DOHH2 (cell line): ENCODE measurements around the gene CDK17.

ENCODE experiments used
- H3F3A ChIP-seq: fragments of 200-600 bp; sonication (generic), shearing (Covaris generic); 2 replicates; pipeline ENCODE4 v1.6.0; 2016; ENCODE audit warnings: antibody characterized with exemption, mild to moderate bottlenecking; ENCODE audit not compliant: control insufficient read depth, insufficient read depth
- H3K27ac ChIP-seq: fragments of 200-600 bp; sonication (generic); 2 replicates; pipeline ENCODE4 v1.5.1; 2014; ENCODE audit warnings: low read depth, mild to moderate bottlenecking, low read length, moderate library complexity
- H3K27me3 ChIP-seq: fragments of 200-600 bp; sonication (generic); 2 replicates; pipeline ENCODE4 v1.6.1; 2014; ENCODE audit warnings: mild to moderate bottlenecking, low read length, mixed read lengths; ENCODE audit not compliant: control insufficient read depth
- H3K36me3 ChIP-seq: fragments of 200-600 bp; sonication (generic); 2 replicates; pipeline ENCODE4 v1.6.1; 2014; ENCODE audit warnings: mild to moderate bottlenecking, low read length, moderate library complexity, mixed read lengths; ENCODE audit not compliant: control insufficient read depth
- H3K4me1 ChIP-seq: fragments of 200-600 bp; sonication (generic); 2 replicates; pipeline ENCODE4 v1.6.1; 2014; ENCODE audit warnings: mild to moderate bottlenecking, low read length, mixed read lengths; ENCODE audit not compliant: control insufficient read depth
- H3K4me2 ChIP-seq: fragments of 200-600 bp; sonication (generic); 2 replicates; pipeline ENCODE4 v1.6.0; 2014; ENCODE audit warnings: mild to moderate bottlenecking, low read length, moderate library complexity
- H3K4me3 ChIP-seq: fragments of 200-600 bp; sonication (generic); 2 replicates; pipeline ENCODE4 v1.5.1; 2014; ENCODE audit warnings: mild to moderate bottlenecking, low read length, mixed read lengths
- H3K79me2 ChIP-seq: fragments of 200-600 bp; sonication (generic); 2 replicates; pipeline ENCODE4 v1.6.1; 2014; ENCODE audit warnings: mild to moderate bottlenecking, low read length, mixed read lengths; ENCODE audit not compliant: control insufficient read depth
- H3K9me2 ChIP-seq: fragments of 200-600 bp; sonication (generic); replicated peaks from 2 replicates; pipeline ENCODE4 v1.6.1; 2014; ENCODE audit warnings: mild to moderate bottlenecking, low read length, mixed read lengths; ENCODE audit not compliant: control insufficient read depth
- H3K9me3 ChIP-seq: fragments of 200-600 bp; sonication (generic); 2 replicates; pipeline ENCODE4 v1.6.1; 2014; ENCODE audit warnings: antibody characterized with exemption, low read length, mixed read lengths; ENCODE audit not compliant: control insufficient read depth, insufficient read depth
- H4K20me1 ChIP-seq: fragments of 200-600 bp; sonication (generic); 2 replicates; pipeline ENCODE4 v1.6.0; 2014; ENCODE audit warnings: low read depth, mild to moderate bottlenecking, antibody characterized with exemption, low read length, moderate library complexity; ENCODE audit not compliant: control insufficient read depth, insufficient read depth
- EZH2phosphoT487 ChIP-seq: fragments of 200-600 bp; sonication (generic); IDR thresholded peaks from 2 replicates; pipeline ENCODE4 v1.6.1; 2017; ENCODE audit warnings: borderline replicate concordance, mild to moderate bottlenecking, antibody characterized with exemption, low read length, moderate library complexity, mixed read lengths
- TF ChIP-seq, protein P1 (sequence below): fragments of 200-600 bp; sonication (generic); IDR thresholded peaks from one replicate; pipeline ENCODE4 v1.5.1; 2014; ENCODE audit warnings: antibody characterized with exemption, mild to moderate bottlenecking, low read depth, low read length; ENCODE audit not compliant: poor library complexity, severe bottlenecking

The CDK17 gene

GRCh38 chr12:96356831-96357230 is 43.4 kb downstream of the CDK17 start:
- peaks cover 2% of the 10 kb centered on the region; the same call in 1 of the 2 replicates for H4K20me1 ChIP-seq
- H3F3A ChIP-seq = peaks cover 9% of the 10 kb centered on the region; the same call in 1 of the 2 replicates
- no peak overlapping the region for H3K27ac ChIP-seq
- H3K27me3 ChIP-seq = no peaks in the 10 kb centered on the region
- no peaks in the 10 kb centered on the region for H3K9me2 ChIP-seq
- no peak for TF ChIP-seq EZH2phosphoT487
- TF ChIP-seq, protein P1, sequence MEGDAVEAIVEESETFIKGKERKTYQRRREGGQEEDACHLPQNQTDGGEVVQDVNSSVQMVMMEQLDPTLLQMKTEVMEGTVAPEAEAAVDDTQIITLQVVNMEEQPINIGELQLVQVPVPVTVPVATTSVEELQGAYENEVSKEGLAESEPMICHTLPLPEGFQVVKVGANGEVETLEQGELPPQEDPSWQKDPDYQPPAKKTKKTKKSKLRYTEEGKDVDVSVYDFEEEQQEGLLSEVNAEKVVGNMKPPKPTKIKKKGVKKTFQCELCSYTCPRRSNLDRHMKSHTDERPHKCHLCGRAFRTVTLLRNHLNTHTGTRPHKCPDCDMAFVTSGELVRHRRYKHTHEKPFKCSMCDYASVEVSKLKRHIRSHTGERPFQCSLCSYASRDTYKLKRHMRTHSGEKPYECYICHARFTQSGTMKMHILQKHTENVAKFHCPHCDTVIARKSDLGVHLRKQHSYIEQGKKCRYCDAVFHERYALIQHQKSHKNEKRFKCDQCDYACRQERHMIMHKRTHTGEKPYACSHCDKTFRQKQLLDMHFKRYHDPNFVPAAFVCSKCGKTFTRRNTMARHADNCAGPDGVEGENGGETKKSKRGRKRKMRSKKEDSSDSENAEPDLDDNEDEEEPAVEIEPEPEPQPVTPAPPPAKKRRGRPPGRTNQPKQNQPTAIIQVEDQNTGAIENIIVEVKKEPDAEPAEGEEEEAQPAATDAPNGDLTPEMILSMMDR = no peak
- H3K79me2 ChIP-seq = peaks cover 97% of the 10 kb centered on the region
- H3K36me3 ChIP-seq = peaks cover 5% of the 10 kb centered on the region; the same call in 1 of the 2 replicates
- no peaks in the 10 kb centered on the region for H3K9me3 ChIP-seq
- H3K4me1 ChIP-seq = peaks cover 56% of the 10 kb centered on the region
- H3K4me3 ChIP-seq = no peak overlapping the region
- no peak overlapping the region for H3K4me2 ChIP-seq

- Histone ChIP-seq H3K27ac (no peak overlapping the region), H3K4me1 (peaks cover 59% of the 10 kb centered on the region), H3K27me3 (no peaks in the 10 kb centered on the region), H4K20me1 (peaks cover 2% of the 10 kb centered on the region; the same call in 1 of the 2 replicates), H3K79me2 (peaks cover 97% of the 10 kb centered on the region), H3K9me2 (no peaks in the 10 kb centered on the region), H3K9me3 (no peaks in the 10 kb centered on the region), H3K36me3 (no peaks in the 10 kb centered on the region), H3F3A (peaks cover 9% of the 10 kb centered on the region; the same call in 1 of the 2 replicates), H3K4me2 (no peak overlapping the region), H3K4me3 (no peak overlapping the region)
- TF ChIP-seq EZH2phosphoT487 = no peak
- TF ChIP-seq, protein P1 = no peak
Measured at GRCh38 chr12:96354844-96355534, 45.2 kb downstream of the CDK17 start.

DNA sequence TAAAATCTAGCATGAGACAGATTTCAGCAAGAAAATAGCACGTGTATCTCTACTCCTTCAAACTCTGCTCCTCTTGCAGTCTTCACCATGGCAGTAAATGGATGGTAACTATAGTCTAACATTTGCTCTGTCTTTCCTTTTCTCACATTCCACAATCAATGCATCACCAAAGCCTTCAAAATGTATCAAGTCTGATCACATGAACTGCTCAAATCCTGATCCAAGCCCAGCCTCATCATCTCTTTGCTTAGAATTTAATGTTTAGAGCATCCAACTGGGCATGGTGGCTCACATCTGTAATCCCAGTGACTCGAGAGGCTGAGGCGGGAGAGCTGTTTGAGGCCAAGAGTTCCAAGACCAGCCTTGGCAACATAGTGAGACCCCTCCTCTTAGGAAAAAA is 45.9 kb downstream of the CDK17 start:
- no peaks in the 10 kb centered on the region for H3K36me3 ChIP-seq
- H3K27me3 ChIP-seq = no peaks in the 10 kb centered on the region
- H3K9me2 ChIP-seq = no peaks in the 10 kb centered on the region
- peaks cover 9% of the 10 kb centered on the region; the same call in 1 of the 2 replicates for H3F3A ChIP-seq
- no peaks in the 10 kb centered on the region for H3K9me3 ChIP-seq
- no peak overlapping the region for H3K27ac ChIP-seq
- peaks cover 97% of the 10 kb centered on the region for H3K79me2 ChIP-seq
- no peak overlapping the region for H3K4me2 ChIP-seq
- peaks cover 2% of the 10 kb centered on the region; the same call in 1 of the 2 replicates for H4K20me1 ChIP-seq
- no peak overlapping the region for H3K4me3 ChIP-seq
- H3K4me1 ChIP-seq = peaks cover 59% of the 10 kb centered on the region
- no peak for TF ChIP-seq EZH2phosphoT487
- TF ChIP-seq, protein P1 = no peak
